ENCODE results near the gene MYRF. TPM values are rescaled to one million over a fixed set of nuclear protein-coding genes. Genes with fewer than 3 reads are reported as not detected.

The MYRF gene
- polyA plus RNA-seq, 1 donor (not counting 4 experiments of a cell fraction or from before 2014, with no cell fraction given) = 0.14 TPM

DNA sequence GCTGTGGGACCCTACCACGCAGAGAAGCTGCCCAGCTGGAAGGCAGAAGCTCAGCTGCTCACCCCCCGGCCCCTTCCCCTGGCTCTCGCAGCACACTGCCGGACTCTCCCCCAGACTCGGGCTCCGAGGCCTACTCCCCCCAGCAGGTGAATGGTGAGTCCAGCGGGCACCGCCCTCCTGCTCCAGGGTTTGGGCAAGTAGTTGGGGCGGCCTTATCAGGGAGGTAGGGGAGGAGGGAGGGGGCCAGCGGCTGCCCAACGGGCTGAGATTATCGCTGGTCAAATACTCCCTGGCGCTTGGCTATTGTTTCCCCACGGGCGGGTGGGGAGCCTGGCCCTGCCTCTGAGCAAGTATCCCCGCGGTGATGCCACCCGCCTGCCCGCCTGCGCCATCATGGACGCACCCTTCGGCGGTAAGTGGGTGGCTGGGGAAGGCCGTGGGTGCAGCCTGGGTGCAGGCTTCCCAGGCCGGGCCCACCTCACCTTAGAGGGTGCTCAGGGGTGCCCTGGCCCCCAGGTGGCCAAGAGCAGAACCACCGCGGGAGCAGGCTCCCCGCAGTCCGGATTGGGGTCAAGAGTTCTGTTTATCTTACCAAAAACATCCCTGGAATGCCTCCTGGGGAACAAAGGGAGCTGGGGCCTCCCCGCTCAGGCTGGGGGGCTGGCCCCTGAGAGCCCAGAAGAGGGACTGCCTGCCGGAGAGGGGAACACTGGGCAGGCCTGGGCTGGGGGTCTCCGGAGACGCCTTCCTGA lies 16.9 kb downstream of the MYRF start:
- H2AFZ ChIP-seq (ENCODE audit: control insufficient read depth, low read length) = no peak overlapping the region
- H4K20me1 ChIP-seq (ENCODE audit: control insufficient read depth, extremely low read depth, insufficient read depth, low read length) = no peaks in the 10 kb centered on the region
- H3K4me2 ChIP-seq (ENCODE audit: control insufficient read depth, extremely low read depth, insufficient read depth, low read depth, low read length) = no peak overlapping the region
- no peak overlapping the region for H3K9ac ChIP-seq (ENCODE audit: control insufficient read depth, extremely low read depth, insufficient read depth, low read length)
- H3K79me2 ChIP-seq (ENCODE audit: control insufficient read depth, insufficient read depth, low read length) = no peaks in the 10 kb centered on the region
- H3K9me1 ChIP-seq (ENCODE audit: control insufficient read depth, extremely low read depth, insufficient read depth, low read length) = no peaks in the 10 kb centered on the region
- no peak for FAIRE-seq
- TF ChIP-seq, protein P1, sequence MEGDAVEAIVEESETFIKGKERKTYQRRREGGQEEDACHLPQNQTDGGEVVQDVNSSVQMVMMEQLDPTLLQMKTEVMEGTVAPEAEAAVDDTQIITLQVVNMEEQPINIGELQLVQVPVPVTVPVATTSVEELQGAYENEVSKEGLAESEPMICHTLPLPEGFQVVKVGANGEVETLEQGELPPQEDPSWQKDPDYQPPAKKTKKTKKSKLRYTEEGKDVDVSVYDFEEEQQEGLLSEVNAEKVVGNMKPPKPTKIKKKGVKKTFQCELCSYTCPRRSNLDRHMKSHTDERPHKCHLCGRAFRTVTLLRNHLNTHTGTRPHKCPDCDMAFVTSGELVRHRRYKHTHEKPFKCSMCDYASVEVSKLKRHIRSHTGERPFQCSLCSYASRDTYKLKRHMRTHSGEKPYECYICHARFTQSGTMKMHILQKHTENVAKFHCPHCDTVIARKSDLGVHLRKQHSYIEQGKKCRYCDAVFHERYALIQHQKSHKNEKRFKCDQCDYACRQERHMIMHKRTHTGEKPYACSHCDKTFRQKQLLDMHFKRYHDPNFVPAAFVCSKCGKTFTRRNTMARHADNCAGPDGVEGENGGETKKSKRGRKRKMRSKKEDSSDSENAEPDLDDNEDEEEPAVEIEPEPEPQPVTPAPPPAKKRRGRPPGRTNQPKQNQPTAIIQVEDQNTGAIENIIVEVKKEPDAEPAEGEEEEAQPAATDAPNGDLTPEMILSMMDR (optimal IDR thresholded peaks at IDR 0.05 in 1 of 3, IDR thresholded peaks at IDR 0.05 in 1 of 3, conservative IDR thresholded peaks at IDR 0.05 in 1 of 3; ENCODE audit: extremely low read depth in 1 of 3, insufficient read depth in 2 of 3, low read length in 3 of 3) = no peak
- no peaks in the 10 kb centered on the region for H3K36me3 ChIP-seq (ENCODE audit: control insufficient read depth in 2 of 2, extremely low read depth in 1 of 2, insufficient read depth in 2 of 2, low read length in 2 of 2)
- no peak for DNase-seq (ENCODE audit: low read depth, low spot score)
- H3K4me3 ChIP-seq (ENCODE audit: control insufficient read depth in 2 of 3, extremely low read depth in 1 of 3, insufficient read depth in 2 of 3, low read depth in 1 of 3, low read length in 3 of 3) = no peak overlapping the region
- peaks cover 3% of the 10 kb centered on the region for H3K4me1 ChIP-seq (ENCODE audit: control insufficient read depth, extremely low read depth, insufficient read depth, low read length)
- dilution Hi-C loops (cut with MboI; ENCODE audit: extremely low pct_ligation_motif_present, low sequenced_read_pairs) = no loop called here
- H3K9me3 ChIP-seq (ENCODE audit: control insufficient read depth, low read depth, low read length) = no peaks in the 10 kb centered on the region
- no peak overlapping the region for H3K27ac ChIP-seq (ENCODE audit: control insufficient read depth, insufficient read depth, low read length)
- no peaks in the 10 kb centered on the region for H3K27me3 ChIP-seq (ENCODE audit: control insufficient read depth, extremely low read depth, insufficient read depth, low read length)

GRCh38 chr11:61769946-61770683 lies 17.7 kb downstream of the MYRF start:
- no peak overlapping the region for H3K9ac ChIP-seq (ENCODE audit: control insufficient read depth, extremely low read depth, insufficient read depth, low read length)
- dilution Hi-C loops (cut with MboI; ENCODE audit: extremely low pct_ligation_motif_present, low sequenced_read_pairs) = no loop called here
- no peak overlapping the region for H3K4me3 ChIP-seq (ENCODE audit: control insufficient read depth in 2 of 3, extremely low read depth in 1 of 3, insufficient read depth in 2 of 3, low read depth in 1 of 3, low read length in 3 of 3)
- DNase-seq (ENCODE audit: low read depth, low spot score) (no peak), FAIRE-seq (no peak)
- H3K27me3 ChIP-seq (ENCODE audit: control insufficient read depth, extremely low read depth, insufficient read depth, low read length) = no peaks in the 10 kb centered on the region
- no peaks in the 10 kb centered on the region for H4K20me1 ChIP-seq (ENCODE audit: control insufficient read depth, extremely low read depth, insufficient read depth, low read length)
- H3K36me3 ChIP-seq (ENCODE audit: control insufficient read depth in 2 of 2, extremely low read depth in 1 of 2, insufficient read depth in 2 of 2, low read length in 2 of 2) = no peaks in the 10 kb centered on the region
- H3K79me2 ChIP-seq (ENCODE audit: control insufficient read depth, insufficient read depth, low read length) = no peaks in the 10 kb centered on the region
- no peaks in the 10 kb centered on the region for H3K9me1 ChIP-seq (ENCODE audit: control insufficient read depth, extremely low read depth, insufficient read depth, low read length)
- H3K4me1 ChIP-seq (ENCODE audit: control insufficient read depth, extremely low read depth, insufficient read depth, low read length) = peaks cover 3% of the 10 kb centered on the region
- TF ChIP-seq, protein P1 (optimal IDR thresholded peaks at IDR 0.05 in 1 of 3, IDR thresholded peaks at IDR 0.05 in 1 of 3, conservative IDR thresholded peaks at IDR 0.05 in 1 of 3; ENCODE audit: extremely low read depth in 1 of 3, insufficient read depth in 2 of 3, low read length in 3 of 3) = no peak
- TF ChIP-seq EZH2 (IDR thresholded peaks at IDR 0.05; ENCODE audit: low read length) = no peak
- H3K27ac ChIP-seq (ENCODE audit: control insufficient read depth, insufficient read depth, low read length) = no peak overlapping the region
- H3K9me3 ChIP-seq (ENCODE audit: control insufficient read depth, low read depth, low read length) = no peaks in the 10 kb centered on the region
- H3K4me2 ChIP-seq (ENCODE audit: control insufficient read depth, extremely low read depth, insufficient read depth, low read depth, low read length) = no peak overlapping the region
- H2AFZ ChIP-seq (ENCODE audit: control insufficient read depth, low read length) = no peak overlapping the region

Measured in keratinocyte (primary cell).